NCI-H69 (cell line): ENCODE measurements around the gene CAMK2N2.
"Not testable (repeated sequence)": the region's sequence is repeated elsewhere in the genome, so short reads cannot be mapped to it uniquely, and the experiment has no call there.

ENCODE experiments used
- DNase-seq: peaks from one replicate; lab custom pipeline; 2025; lab: John Stamatoyannopoulos, UW

The CAMK2N2 gene

GRCh38 chr3:184272269-184272668 is 10.9 kb upstream of the CAMK2N2 start:
- DNase-seq = no peak

DNA sequence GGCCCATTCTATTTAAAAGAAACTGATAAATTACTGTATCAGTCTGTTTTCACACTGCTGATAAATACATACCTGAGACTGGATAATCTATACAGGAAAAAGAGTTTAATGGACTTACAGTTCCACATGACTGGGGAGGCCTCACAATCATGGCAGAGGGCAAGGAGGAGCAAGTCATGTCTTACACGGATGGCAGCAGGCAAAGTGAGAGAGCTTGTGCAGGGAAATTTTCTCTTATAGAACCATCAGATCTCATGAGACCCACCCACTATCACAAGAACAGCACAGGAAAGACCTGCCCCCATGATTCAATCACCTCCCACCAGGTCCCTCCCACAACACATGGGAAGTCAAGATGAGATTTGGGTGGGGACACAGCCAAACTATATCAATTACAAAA is 5.9 kb upstream of the CAMK2N2 start:
- DNase-seq = not testable (repeated sequence)

- no peak for DNase-seq
Measured at GRCh38 chr3:184262764-184263179, 1.4 kb upstream of the CAMK2N2 start.

DNA sequence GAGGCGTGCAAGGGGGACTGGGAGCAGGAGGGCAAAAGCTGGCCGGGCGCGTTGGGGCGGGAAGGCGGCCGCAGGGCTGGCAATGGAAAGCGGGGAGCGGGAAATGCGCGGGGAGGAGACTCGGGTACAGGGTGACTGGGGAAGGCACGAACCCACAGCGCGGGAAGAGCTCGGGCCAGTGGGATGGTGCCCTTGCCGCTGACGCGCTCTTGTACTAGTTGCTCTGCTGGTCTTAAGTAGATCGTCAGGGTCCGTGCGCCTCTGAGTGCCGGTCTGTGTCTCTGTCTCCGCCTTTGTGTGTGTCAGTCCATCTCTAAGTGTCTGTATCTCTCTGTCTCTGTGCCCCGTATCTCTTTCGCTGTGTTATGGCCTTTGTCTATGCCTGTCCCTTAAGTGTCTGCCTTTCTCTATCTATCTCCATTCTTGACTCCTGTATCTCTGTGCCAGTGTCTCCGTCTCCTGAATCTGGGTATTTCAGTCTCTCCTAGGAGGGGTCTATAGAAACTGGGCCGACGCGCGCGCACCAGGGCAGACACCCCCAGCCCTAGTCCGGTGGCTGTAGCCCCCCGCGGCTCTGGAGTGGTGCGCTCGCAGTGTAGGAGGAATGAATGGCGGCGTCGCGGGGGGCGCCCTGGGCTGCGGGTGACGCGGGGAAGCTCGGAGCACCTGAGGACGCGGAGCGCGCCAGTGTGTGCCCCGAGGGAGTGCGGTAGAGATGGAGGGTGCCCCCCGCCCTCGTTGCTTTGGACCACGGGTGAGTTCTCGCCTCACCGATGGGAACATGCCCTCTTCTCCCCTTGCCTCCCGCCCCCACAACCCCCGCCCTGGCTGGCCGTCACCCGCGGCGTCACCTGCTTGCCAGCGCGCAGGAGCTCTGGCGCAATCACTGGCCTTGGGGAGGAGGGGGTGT is 756 bp upstream of the CAMK2N2 start:
- DNase-seq = peak; percentile 92

DNA sequence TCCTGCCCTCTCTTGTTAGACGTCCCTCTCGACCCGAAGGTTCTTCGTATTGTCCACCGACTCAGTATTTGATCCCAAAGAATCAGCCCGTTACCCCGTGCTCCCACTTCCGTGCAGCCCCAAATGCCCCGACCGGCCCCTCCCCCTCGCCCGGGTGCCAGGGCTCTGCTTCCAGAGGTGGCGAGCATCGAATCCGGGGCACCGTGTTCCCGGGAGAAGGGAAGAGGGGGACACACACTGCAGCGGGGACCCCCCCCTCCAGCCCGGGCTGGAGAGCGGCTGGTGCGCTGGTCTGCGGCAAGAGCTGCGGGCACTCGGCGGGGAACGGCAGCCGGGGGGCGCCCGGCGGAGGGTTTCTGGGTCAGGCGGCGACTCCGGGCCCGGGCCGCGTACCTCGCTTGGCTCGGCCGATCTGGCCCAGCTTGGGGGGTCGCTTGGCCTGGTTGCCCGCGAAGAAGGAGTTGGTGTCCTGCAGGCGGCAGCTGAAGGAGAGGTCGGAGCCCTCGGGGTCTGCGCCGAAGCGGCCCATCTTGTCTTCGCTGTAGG is 556 bp downstream of the CAMK2N2 start:
- peak; percentile 76 for DNase-seq

- peak; percentile 76 for DNase-seq
Measured at GRCh38 chr3:184259878-184260723, 1.3 kb downstream of the CAMK2N2 start.

- peak; percentile 41 for DNase-seq
Measured at GRCh38 chr3:184259396-184259877, 1.9 kb downstream of the CAMK2N2 start.

DNA sequence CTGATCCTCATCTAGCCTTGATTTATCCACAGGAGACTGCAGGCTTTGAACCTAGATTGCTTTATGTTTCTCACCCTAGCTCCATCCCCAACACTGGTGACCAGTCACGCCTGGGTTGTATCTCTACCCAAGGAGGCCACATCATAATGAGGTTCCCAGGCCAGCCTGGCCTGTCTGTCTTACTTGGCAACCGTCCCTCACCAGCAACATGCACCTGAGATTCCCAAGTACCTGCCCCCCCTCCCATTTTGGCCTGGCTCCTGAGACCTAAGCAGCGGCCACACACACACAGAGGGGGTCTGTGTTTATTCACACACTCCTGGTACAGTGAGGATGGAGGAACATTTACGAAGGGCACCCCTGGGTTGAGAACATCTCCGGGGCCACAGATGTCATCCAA is 2.4 kb downstream of the CAMK2N2 start:
- DNase-seq = peak; percentile 27

GRCh38 chr3:184257083-184257915 is 4.1 kb downstream of the CAMK2N2 start:
- DNase-seq = no peak

- no peak for DNase-seq
Measured at GRCh38 chr3:184255291-184256039, 5.9 kb downstream of the CAMK2N2 start.

DNA sequence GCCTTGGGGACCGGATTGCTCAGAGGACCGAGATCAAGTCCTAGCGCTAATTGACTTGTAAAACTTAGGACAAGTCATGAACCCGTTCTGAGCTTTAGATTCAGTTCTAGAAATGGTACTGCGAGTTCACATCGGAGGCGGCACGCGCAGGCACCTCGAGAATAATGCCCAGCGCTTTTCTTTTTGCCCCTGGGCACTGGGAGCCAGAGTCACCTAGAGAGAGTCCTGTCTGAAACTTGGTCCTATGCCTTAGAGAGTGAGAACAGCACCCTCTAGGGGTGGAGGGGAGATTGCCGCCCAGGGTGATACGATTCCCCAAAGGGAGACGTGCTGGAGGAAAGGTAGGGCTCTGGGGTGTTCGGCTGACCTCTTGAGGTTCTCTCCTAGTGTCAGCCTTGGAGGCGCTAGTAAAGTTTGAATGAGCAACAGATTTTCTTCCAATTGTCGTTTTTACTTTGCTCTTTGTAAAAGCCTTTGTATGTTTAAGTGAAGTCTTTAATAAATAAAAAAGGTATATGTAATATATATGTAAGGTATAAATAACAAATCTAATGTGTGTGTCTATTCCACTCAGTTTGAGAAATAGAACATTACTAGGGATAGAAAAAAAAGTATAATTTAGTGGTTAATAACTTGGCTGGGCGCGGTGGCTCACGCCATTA is 11.1 kb downstream of the CAMK2N2 start:
- peak; percentile 97 for DNase-seq

GRCh38 chr3:184249412-184250166 is 11.8 kb downstream of the CAMK2N2 start, which contains the start of gene EEF1AKMT4:
Gene EEF1AKMT4, plus strand, starts transcription at chr3:184249672. Its CDS starts 23 bp downstream, at chr3:184249695.
- DNase-seq = peak; percentile 99

GRCh38 chr3:184248454-184249411 is 12.6 kb downstream of the CAMK2N2 start, which contains the start of gene ALG3:
Gene ALG3, minus strand, starts transcription at chr3:184248962. Its CDS starts 22 bp downstream, at chr3:184248940.
- DNase-seq = peak; percentile 95

- no peak for DNase-seq
Measured at GRCh38 chr3:184242297-184242685, 19.1 kb downstream of the CAMK2N2 start.

DNA sequence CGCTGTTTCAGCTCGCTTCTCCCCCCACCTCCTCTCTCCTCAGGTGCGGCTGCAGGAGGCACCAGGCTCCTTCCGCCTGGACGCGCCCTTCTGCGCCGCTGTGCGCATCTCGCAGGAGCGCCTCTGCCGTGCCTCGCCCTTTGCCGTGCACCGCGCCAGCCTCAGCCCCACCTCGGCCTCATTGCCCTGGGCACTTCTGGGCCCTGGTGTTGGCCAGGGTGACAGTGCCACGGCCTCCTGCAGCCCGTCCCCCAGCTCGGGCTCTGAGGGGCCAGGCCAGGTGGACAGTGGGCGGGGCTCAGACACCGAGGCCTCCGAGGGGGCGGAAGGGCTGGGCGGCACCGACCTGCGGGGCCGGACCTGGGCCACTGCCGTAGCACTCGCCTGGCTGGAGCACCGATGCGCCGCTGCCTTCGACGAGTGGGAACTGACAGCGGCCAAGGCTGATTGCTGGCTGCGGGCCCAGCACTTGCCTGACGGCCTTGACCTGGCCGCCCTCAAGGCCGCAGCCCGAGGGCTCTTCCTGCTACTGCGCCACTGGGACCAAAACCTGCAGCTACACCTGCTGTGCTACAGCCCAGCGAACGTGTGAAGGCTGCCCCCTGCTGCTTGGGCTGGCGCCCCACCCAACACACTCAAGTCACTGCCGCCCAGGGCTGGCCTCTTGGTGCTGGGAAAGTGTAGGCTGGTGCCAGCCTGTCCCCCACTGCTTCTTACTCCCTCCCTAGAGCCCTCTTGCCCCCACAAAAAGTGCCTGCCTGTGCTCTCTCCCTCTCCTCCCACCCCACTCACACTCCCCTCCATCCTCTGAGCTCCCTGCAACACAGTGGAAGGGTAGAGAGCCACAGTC is 19.7 kb downstream of the CAMK2N2 start:
- peak; percentile 50 for DNase-seq

- no peak for DNase-seq
Measured at GRCh38 chr3:184241141-184241446, 20.3 kb downstream of the CAMK2N2 start.
